NT2/D1 (cell line): ENCODE measurements around the gene DYNC1H1.

Experiments
- SUZ12 ChIP-seq: IDR thresholded peaks from 2 replicates; pipeline ENCODE4 v1.6.1; 2011; ENCODE audit not compliant: insufficient read length, insufficient read depth; ENCODE audit errors: extremely low read depth
- YY1 ChIP-seq: IDR thresholded peaks from 2 replicates; pipeline ENCODE4 v1.6.1; 2011; ENCODE audit not compliant: insufficient read length, insufficient read depth
- ZNF274 ChIP-seq: IDR thresholded peaks from 2 replicates; pipeline ENCODE4 v1.6.1; 2011; ENCODE audit warnings: mild to moderate bottlenecking, low read depth, low read length

GRCh38 chr14:101927859-101928258, 36.5 kb upstream of the DYNC1H1 start:
- TF ChIP-seq SUZ12 (no peak), YY1 (no peak), ZNF274 (no peak)
